Pancreas (tissue), 10 donors: Measurements from ENCODE around the gene TUBGCP2. TPM values are rescaled to one million over a fixed set of nuclear protein-coding genes. Genes with fewer than 3 reads are reported as not detected.

Experiments used
- ATAC-seq, 4 donors: fragments of 200-7000 bp; cut with Tn5 transposase; one replicate each; pipeline versions ENCODE4 v1.8.0 to v1.9.1; 2020; ENCODE audit warnings: mild to moderate bottlenecking in 4 of 4, moderate library complexity in 4 of 4
- DNase-seq, 6 donors: peaks; one replicate each; pipeline ENCODE4 v3.0.0-alpha.2; 2020
- FAIRE-seq: peaks from 2 replicates; lab custom pipeline; 2012; peaks lifted over from hg19 to GRCh38; lab: Jason Lieb, UNC
- H3K27ac ChIP-seq, 4 donors: fragments of 200-600 bp; sonication (generic); 1 replicate in 3 of 4; 2 replicates in 1 of 4; pipeline versions ENCODE4 v1.5.0 to v1.8.0; 2020
- H3K27me3 ChIP-seq, 4 donors: fragments of 200-600 bp; one replicate each; pipeline ENCODE4 v1.8.0; 2021
- H3K36me3 ChIP-seq, 3 donors: fragments of 200-600 bp; sonication (generic) in 1 of 3; one replicate each; pipeline versions ENCODE4 v1.5.0 to v1.8.0; 2020 to 2021
- H3K4me1 ChIP-seq, 3 donors: fragments of 200-600 bp; one replicate each; pipeline ENCODE4 v1.8.0; 2021
- H3K4me3 ChIP-seq, 4 donors: fragments of 200-600 bp; sonication (generic) in 2 of 4; one replicate each; pipeline versions ENCODE4 v1.5.0 to v1.8.0; 2020 to 2021
- H3K9me3 ChIP-seq, 4 donors: fragments of 200-600 bp; one replicate each; pipeline ENCODE4 v1.8.0; 2021
- WGBS, 2 donors: extraction: QIAGEN DNeasy Blood & Tissue Kit; methylation state at CpG; one replicate each; pipeline ENCODE4 v1.1.7; 2013; 5-methylcytosine and 5-hydroxymethylcytosine counted together
- intact Hi-C, 3 donors: fragments of 100-400 bp; cut with DNase I; formaldehyde crosslinking; loops; one replicate each; pipeline versions ENCODE4 v1.11.1 to v1.14.2; 2022
- microRNA-seq, 2 donors: library from miRNA; unstranded; fragments of <30 nt; microRNA quantifications; one replicate each; pipeline versions ENCODE4 to v1.1.0, GENCODE V29; 2019 to 2020
- polyA plus RNA-seq, 2 donors: library from polyadenylated mRNA; stranded (reverse); fragments of 200-250 nt; gene quantifications; one replicate each; pipeline ENCODE4 v1.2.3, GENCODE V29; 2013
- total RNA-seq, 6 donors: library from RNA; stranded (reverse); fragmentation: NEBNext Ultra II Directional in 4 of 6; extraction: Animal tissue kit (Norgen Biotek cat#: 25700) in 4 of 6; gene quantifications; one replicate each; pipeline versions ENCODE4 v1.2.1 to v1.2.4, GENCODE V29; 2021 to 2023
- TF ChIP-seq, protein P1 (sequence below), 4 donors: fragments of 200-600 bp; sonication (generic) in 3 of 4; IDR thresholded peaks; one replicate each; pipeline versions ENCODE4 v1.5.0 to v1.8.0; 2021; ENCODE audit warnings: antibody characterized with exemption in 4 of 4
- donor health status: healthy with polysubstance abuse.
- donor health status: DM: no; HTN: no; CAD: no; lungs with moderate emphysema.
- donor health status: DM: no; HTN: no; CAD: no.
- donor health status: control.
- donor health status: control.
- donor health status: Bipolar disorder and iron deficiency.
- donor health status: DM: yes; HTN: yes; CAD: no.
- donor health status: DM: no; HTN: no; CAD: no.
- donor health status: DM: no; HTN: no; CAD: no.
- donor health status: DM: yes; HTN: yes; CAD: no.

The TUBGCP2 gene
- total and polyA plus RNA-seq, 8 donors: 23.5 to 161 (median 29.3) TPM

DNA sequence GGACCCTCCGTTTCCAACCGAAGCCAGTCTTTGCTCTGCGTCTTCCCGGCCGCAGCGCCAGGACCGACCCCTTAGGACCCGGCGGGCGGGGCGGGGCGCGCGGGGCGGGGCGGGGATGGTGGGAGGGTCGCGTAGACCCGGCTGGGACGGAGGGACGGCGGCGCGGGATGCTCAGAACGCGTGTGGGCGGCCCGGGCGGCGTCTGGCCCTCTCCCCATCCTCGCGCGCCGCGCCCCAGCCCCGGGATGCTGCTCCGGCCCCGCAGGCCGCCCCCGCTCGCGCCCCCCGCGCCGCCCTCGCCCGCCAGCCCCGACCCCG is 78.7 kb downstream of the TUBGCP2 start, which contains the start of gene UTF1:
Gene UTF1 (plus strand): TSS at position 174 of the 318 bp plus-strand sequence. CDS start 72 bp downstream, at position 246.
- peak within 1 kb of the TSS in 1 of 4 donors; percentile 18 for H3K4me3 ChIP-seq

DNA sequence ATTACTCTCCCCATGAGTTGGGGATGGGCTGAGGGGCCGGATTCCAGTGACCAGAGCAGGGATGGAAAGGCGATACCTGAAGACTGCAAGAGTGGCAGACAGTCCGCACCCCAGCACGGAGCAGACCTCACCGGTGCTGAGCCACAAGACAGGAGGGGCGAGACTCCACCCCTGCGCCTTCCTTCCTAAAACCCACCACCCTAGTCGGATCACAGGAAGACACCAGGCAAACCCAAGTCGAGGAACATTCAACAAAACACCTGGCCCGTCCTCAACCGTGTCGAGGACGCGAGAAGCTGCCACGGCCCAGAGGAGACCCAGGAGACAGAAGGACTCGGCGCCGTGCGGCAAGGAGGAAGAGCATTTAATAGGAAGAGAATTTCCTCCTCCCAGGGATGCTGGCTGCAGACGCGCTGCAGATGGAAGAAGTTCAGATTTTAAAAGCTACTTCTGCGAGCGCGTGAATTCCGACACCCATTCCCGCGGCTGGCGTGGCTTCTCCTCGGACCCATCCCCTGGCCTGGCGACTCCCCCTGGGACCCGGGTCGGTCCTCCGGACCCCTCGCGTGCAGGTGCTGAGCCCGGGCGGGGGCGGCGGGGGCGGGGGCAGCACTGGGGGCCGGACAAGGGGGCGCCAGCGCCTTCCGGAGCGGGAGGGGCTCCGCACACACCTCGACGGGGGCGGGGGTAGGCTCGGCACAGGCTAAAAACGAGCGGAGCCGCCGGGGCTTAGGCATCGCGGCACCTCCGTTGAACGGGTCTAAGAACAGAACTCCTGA is 79.2 kb downstream of the TUBGCP2 start:
- ATAC-seq (no peak), DNase-seq (no peak), FAIRE-seq (no peak)
- peaks cover 0 to 25% (median 5%) of the 10 kb centered on the region in 4 donors for H3K27me3 ChIP-seq
- intact Hi-C loops: no loop called here
- no peaks in the 10 kb centered on the region for H3K4me1 ChIP-seq
- H3K9me3 ChIP-seq: no peaks in the 10 kb centered on the region
- no peaks in the 10 kb centered on the region for H3K36me3 ChIP-seq
- TF ChIP-seq, protein P1, sequence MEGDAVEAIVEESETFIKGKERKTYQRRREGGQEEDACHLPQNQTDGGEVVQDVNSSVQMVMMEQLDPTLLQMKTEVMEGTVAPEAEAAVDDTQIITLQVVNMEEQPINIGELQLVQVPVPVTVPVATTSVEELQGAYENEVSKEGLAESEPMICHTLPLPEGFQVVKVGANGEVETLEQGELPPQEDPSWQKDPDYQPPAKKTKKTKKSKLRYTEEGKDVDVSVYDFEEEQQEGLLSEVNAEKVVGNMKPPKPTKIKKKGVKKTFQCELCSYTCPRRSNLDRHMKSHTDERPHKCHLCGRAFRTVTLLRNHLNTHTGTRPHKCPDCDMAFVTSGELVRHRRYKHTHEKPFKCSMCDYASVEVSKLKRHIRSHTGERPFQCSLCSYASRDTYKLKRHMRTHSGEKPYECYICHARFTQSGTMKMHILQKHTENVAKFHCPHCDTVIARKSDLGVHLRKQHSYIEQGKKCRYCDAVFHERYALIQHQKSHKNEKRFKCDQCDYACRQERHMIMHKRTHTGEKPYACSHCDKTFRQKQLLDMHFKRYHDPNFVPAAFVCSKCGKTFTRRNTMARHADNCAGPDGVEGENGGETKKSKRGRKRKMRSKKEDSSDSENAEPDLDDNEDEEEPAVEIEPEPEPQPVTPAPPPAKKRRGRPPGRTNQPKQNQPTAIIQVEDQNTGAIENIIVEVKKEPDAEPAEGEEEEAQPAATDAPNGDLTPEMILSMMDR (IDR thresholded peaks at IDR 0.05): no peak
- no peak overlapping the region for H3K4me3 ChIP-seq
- 4% methylated on average over 50 to 58 of the region's 58 CpGs for WGBS, 2 donors
- no peak overlapping the region for H3K27ac ChIP-seq

More for the DNA sequence above, 78.7 kb downstream of the TUBGCP2 start, which contains the start of gene UTF1:
- Histone ChIP-seq H3K36me3 (no peaks in the 10 kb centered on the region), H3K27me3 (peaks cover 0 to 25% (median 5%) of the 10 kb centered on the region in 4 donors), H3K4me1 (no peaks in the 10 kb centered on the region), H3K9me3 (no peaks in the 10 kb centered on the region), H3K27ac (no peak within 1 kb of the TSS)
- ATAC-seq (no peak), DNase-seq (no peak), FAIRE-seq (no peak)
- TF ChIP-seq, protein P1 (IDR thresholded peaks at IDR 0.05): no peak
- intact Hi-C loops: no loop called here
- 2% methylated on average over 35 to 48 of the region's 49 CpGs for WGBS, 2 donors

Small RNA genes lying within 50 kb of the gene (microRNA-seq; reads per million reads assigned to microRNA genes)
- gene MIR202: 0.59 to 3.1 reads per million in 2 donors

Other genes with a start within 250 kb of the TUBGCP2 start
- under 1 TPM in 5 of 6 donors, not detected in 1; 0.03 to 0.12 (median 0.09) TPM for gene ADGRA1, start 220.9 kb downstream of the TUBGCP2 start, total RNA-seq
- gene ADGRA1, start 220.9 kb downstream of the TUBGCP2 start, polyA plus RNA-seq: under 1 TPM; 0.15 to 0.85 TPM
- under 1 TPM; 0.14 to 0.89 (median 0.61) TPM for gene KNDC1, start 148.7 kb downstream of the TUBGCP2 start, total RNA-seq
- 1 to 10 TPM; 1.8 to 3.1 TPM for gene KNDC1, start 148.7 kb downstream of the TUBGCP2 start, polyA plus RNA-seq
- gene UTF1, start 78.7 kb downstream of the TUBGCP2 start, total RNA-seq: not detected
- gene UTF1, start 78.7 kb downstream of the TUBGCP2 start, polyA plus RNA-seq: not detected
- under 1 TPM; 0.09 to 0.62 (median 0.34) TPM for gene VENTX, start 71.0 kb downstream of the TUBGCP2 start, total RNA-seq
- gene VENTX, start 71.0 kb downstream of the TUBGCP2 start, polyA plus RNA-seq: 1 to 10 TPM in 1 of 2 donors, under 1 TPM in 1; 0.66 to 1.3 TPM
- 1 to 10 TPM; 2.0 to 9.8 (median 5.0) TPM for gene ADAM8, start 32.0 kb downstream of the TUBGCP2 start, total RNA-seq
- 1 to 10 TPM; 7.2 to 8.5 TPM for gene ADAM8, start 32.0 kb downstream of the TUBGCP2 start, polyA plus RNA-seq
- 10 to 100 TPM; 13.3 to 18.7 (median 16.3) TPM for gene ZNF511, start within 50 bp of the TUBGCP2 start, total RNA-seq
- gene ZNF511, start within 50 bp of the TUBGCP2 start, polyA plus RNA-seq: 10 to 100 TPM; 28.1 to 40.3 TPM
- gene CALY, start 28.0 kb upstream of the TUBGCP2 start, total RNA-seq: 1 to 10 TPM in 4 of 6 donors, under 1 TPM in 2; 0.75 to 7.0 (median 2.3) TPM
- 10 to 100 TPM in 1 of 2 donors, 1 to 10 TPM in 1; 3.7 to 17.8 TPM for gene CALY, start 28.0 kb upstream of the TUBGCP2 start, polyA plus RNA-seq
- not detected for gene PRAP1, start 38.5 kb upstream of the TUBGCP2 start, total RNA-seq
- gene PRAP1, start 38.5 kb upstream of the TUBGCP2 start, polyA plus RNA-seq: not detected
- 10 to 100 TPM in 2 of 6 donors, 1 to 10 TPM in 4; 6.3 to 19.2 (median 6.7) TPM for gene FUOM, start 49.1 kb upstream of the TUBGCP2 start, total RNA-seq
- gene FUOM, start 49.1 kb upstream of the TUBGCP2 start, polyA plus RNA-seq: 10 to 100 TPM; 18.0 to 18.6 TPM
- 10 to 100 TPM; 32.4 to 47.2 (median 36.1) TPM for gene ECHS1, start 64.5 kb upstream of the TUBGCP2 start, total RNA-seq
- 10 to 100 TPM; 43.0 to 69.2 TPM for gene ECHS1, start 64.5 kb upstream of the TUBGCP2 start, polyA plus RNA-seq
- gene PAOX, start 70.4 kb upstream of the TUBGCP2 start, total RNA-seq: 1 to 10 TPM; 2.8 to 4.9 (median 3.4) TPM
- gene PAOX, start 70.4 kb upstream of the TUBGCP2 start, polyA plus RNA-seq: 1 to 10 TPM; 6.4 to 9.9 TPM
- gene MTG1, start 85.3 kb upstream of the TUBGCP2 start, total RNA-seq: 10 to 100 TPM; 17.2 to 28.9 (median 21.3) TPM
- 10 to 100 TPM; 62.2 to 62.9 TPM for gene MTG1, start 85.3 kb upstream of the TUBGCP2 start, polyA plus RNA-seq
- under 1 TPM in 3 of 6 donors, not detected in 3; 0.03 to 0.09 (median 0.06) TPM for gene SPRN, start 115.8 kb upstream of the TUBGCP2 start, total RNA-seq
- under 1 TPM; 0.82 to 0.87 TPM for gene SPRN, start 115.8 kb upstream of the TUBGCP2 start, polyA plus RNA-seq
- 1 to 10 TPM in 5 of 6 donors, under 1 TPM in 1; 0.95 to 3.9 (median 2.6) TPM for gene SCART1, start 145.1 kb upstream of the TUBGCP2 start, total RNA-seq
- gene SCART1, start 145.1 kb upstream of the TUBGCP2 start, polyA plus RNA-seq: 1 to 10 TPM; 1.2 to 3.9 TPM
- 10 to 100 TPM in 1 of 6 donors, 1 to 10 TPM in 5; 4.6 to 10.1 (median 7.0) TPM for gene CYP2E1, start 218.5 kb upstream of the TUBGCP2 start, total RNA-seq
- gene CYP2E1, start 218.5 kb upstream of the TUBGCP2 start, polyA plus RNA-seq: 1 to 10 TPM; 7.5 to 9.9 TPM